H1 (cell line): ENCODE data around the gene NOXO1. TPM values are rescaled to one million over a fixed set of nuclear protein-coding genes. Genes with fewer than 3 reads are reported as not detected.

ENCODE experiments used
- CTCF ChIA-PET: fragments of 300-600 bp; sonication (Branson Sonifier 250); formaldehyde crosslinking; loops from one replicate; lab custom pipeline; 2021; ENCODE audit not compliant: partially characterized antibody; lab: Charles Lee
- POLR2A ChIA-PET: fragments of 300-600 bp; sonication (Branson Sonifier 250); formaldehyde crosslinking; loops from one replicate; lab custom pipeline; 2021; ENCODE audit warnings: inconsistent platforms; ENCODE audit not compliant: partially characterized antibody; lab: Charles Lee
- DNase-seq, 2 experiments: peaks; one replicate each; pipeline versions ENCODE4 v3.0.0 to v3.0.0-alpha.2; 2010 to 2022; ENCODE audit warnings: low spot score in 2 of 2, low read depth in 1 of 2, mixed read lengths in 1 of 2
- FAIRE-seq: peaks from 2 replicates; lab custom pipeline; 2011; peaks lifted over from hg19 to GRCh38; lab: Jason Lieb, UNC
- H2AFZ ChIP-seq: 2 replicates; pipeline ENCODE4 v1.8.1; 2012; ENCODE audit warnings: low read length, inconsistent platforms
- H2AK5ac ChIP-seq: 2 replicates; pipeline ENCODE4 v1.6.1; 2013; ENCODE audit warnings: low read depth, low read length
- H2BK120ac ChIP-seq: replicated peaks from 2 replicates; pipeline ENCODE3; 2013; ENCODE audit warnings: low read depth, low read length, inconsistent platforms
- H2BK12ac ChIP-seq: 2 replicates; pipeline ENCODE4 v1.6.1; 2013; ENCODE audit warnings: low read depth, low read length
- H2BK15ac ChIP-seq: 2 replicates; pipeline ENCODE4 v1.6.1; 2013; ENCODE audit warnings: low read length
- H2BK20ac ChIP-seq: 2 replicates; pipeline ENCODE4 v1.6.1; 2013; ENCODE audit warnings: low read length
- H2BK5ac ChIP-seq: 2 replicates; pipeline ENCODE4 v1.6.1; 2013; ENCODE audit warnings: low read depth, low read length
- H3K14ac ChIP-seq: 2 replicates; pipeline ENCODE4 v1.6.1; 2013; ENCODE audit warnings: inconsistent platforms; ENCODE audit not compliant: insufficient read length
- H3K18ac ChIP-seq: 2 replicates; pipeline ENCODE4 v1.6.1; 2013; ENCODE audit warnings: low read length; ENCODE audit errors: extremely low read depth
- H3K23ac ChIP-seq: 2 replicates; pipeline ENCODE4 v1.6.1; 2013; ENCODE audit warnings: inconsistent platforms; ENCODE audit not compliant: insufficient read length
- H3K23me2 ChIP-seq: 2 replicates; pipeline ENCODE4 v1.6.1; 2013; ENCODE audit warnings: low read depth, low read length
- H3K27ac ChIP-seq: 2 replicates; pipeline ENCODE4 v1.6.1; 2011; ENCODE audit warnings: low read depth, low read length, inconsistent platforms
- H3K27me3 ChIP-seq, 4 experiments: replicated peaks in 1 of 4; 1 replicate in 1 of 4; 2 replicates in 3 of 4; pipeline versions ENCODE4 v1.6.1 to v1.8.1; 2011 to 2013; ENCODE audit warnings: low read length in 3 of 4, mild to moderate bottlenecking in 3 of 4, inconsistent platforms in 2 of 4, mixed read lengths in 2 of 4, moderate library complexity in 1 of 4; ENCODE audit not compliant: control insufficient read depth in 3 of 4, insufficient read depth in 3 of 4; ENCODE audit errors: extremely low read depth in 1 of 4
- H3K36me3 ChIP-seq, 4 experiments: 2 replicates each; pipeline versions ENCODE4 v1.6.1 to v1.8.1; 2011 to 2013; ENCODE audit warnings: mild to moderate bottlenecking in 4 of 4, low read length in 3 of 4, moderate library complexity in 2 of 4, control low read depth in 1 of 4, inconsistent platforms in 1 of 4; ENCODE audit not compliant: insufficient read depth in 4 of 4, control insufficient read depth in 2 of 4
- H3K4ac ChIP-seq: replicated peaks from 2 replicates; pipeline ENCODE3; 2013; ENCODE audit warnings: low read length, low read depth, mixed read lengths, inconsistent platforms; ENCODE audit not compliant: insufficient read length
- H3K4me1 ChIP-seq, 4 experiments: replicated peaks in 1 of 4; 1 replicate in 1 of 4; 2 replicates in 3 of 4; pipeline versions ENCODE4 v1.6.1 to v1.8.1; 2011 to 2013; ENCODE audit warnings: low read length in 3 of 4, inconsistent platforms in 2 of 4, mixed read lengths in 1 of 4; ENCODE audit not compliant: insufficient read depth in 4 of 4, control insufficient read depth in 3 of 4
- H3K4me2 ChIP-seq, 2 experiments: 2 replicates each; pipeline versions ENCODE4 v1.6.1 to v1.8.1; 2011 to 2013; ENCODE audit warnings: low read depth in 2 of 2, low read length in 2 of 2, control low read depth in 1 of 2, inconsistent platforms in 1 of 2, mild to moderate bottlenecking in 1 of 2; ENCODE audit not compliant: insufficient read depth in 1 of 2
- H3K4me3 ChIP-seq, 4 experiments: fragments of 200-600, 300-600 bp in 1 of 4; sonication (generic), shearing (Covaris generic), sonication (Bioruptor Twin) in 1 of 4; 2 replicates each; pipeline versions ENCODE4 v1.5.1 to v1.8.1; 2011 to 2016; ENCODE audit warnings: low read length in 4 of 4, low read depth in 3 of 4, control low read depth in 2 of 4, inconsistent platforms in 2 of 4, mild to moderate bottlenecking in 2 of 4, mixed read lengths in 1 of 4, moderate library complexity in 1 of 4; ENCODE audit not compliant: insufficient read depth in 2 of 4; ENCODE audit errors: extremely low read depth in 1 of 4
- H3K56ac ChIP-seq: replicated peaks from 2 replicates; pipeline ENCODE3; 2013; ENCODE audit warnings: low read depth, mild to moderate bottlenecking, mixed read lengths, low read length, inconsistent platforms; ENCODE audit not compliant: insufficient read length
- H3K79me1 ChIP-seq: 2 replicates; pipeline ENCODE4 v1.6.1; 2013; ENCODE audit warnings: low read depth, low read length, control low read depth
- H3K79me2 ChIP-seq, 2 experiments: 2 replicates each; pipeline versions ENCODE4 v1.6.1 to v1.8.1; 2012 to 2013; ENCODE audit warnings: low read length in 2 of 2, mild to moderate bottlenecking in 2 of 2, inconsistent platforms in 1 of 2; ENCODE audit not compliant: insufficient read depth in 2 of 2, control insufficient read depth in 1 of 2
- H3K9ac ChIP-seq, 4 experiments: replicated peaks in 1 of 4; 1 replicate in 1 of 4; 2 replicates in 3 of 4; pipeline versions ENCODE4 v1.6.1 to v1.8.1; 2011 to 2013; ENCODE audit warnings: low read depth in 3 of 4, low read length in 3 of 4, control low read depth in 2 of 4, mild to moderate bottlenecking in 2 of 4, moderate library complexity in 2 of 4, inconsistent platforms in 1 of 4; ENCODE audit errors: extremely low read depth in 1 of 4
- H3K9me3 ChIP-seq, 2 experiments: 2 replicates each; pipeline versions ENCODE4 v1.6.1 to v1.8.1; 2012 to 2013; ENCODE audit warnings: mild to moderate bottlenecking in 2 of 2, moderate library complexity in 2 of 2, control low read depth in 1 of 2, inconsistent platforms in 1 of 2, low read depth in 1 of 2, low read length in 1 of 2, mixed read lengths in 1 of 2; ENCODE audit not compliant: insufficient read depth in 2 of 2
- H4K20me1 ChIP-seq, 2 experiments: replicated peaks in 1 of 2; 2 replicates each; pipeline versions ENCODE3 to v1.8.1; 2011 to 2013; ENCODE audit warnings: inconsistent platforms in 2 of 2, low read length in 2 of 2, mild to moderate bottlenecking in 1 of 2; ENCODE audit not compliant: insufficient read depth in 2 of 2, control insufficient read depth in 1 of 2
- H4K5ac ChIP-seq: 2 replicates; pipeline ENCODE4 v1.6.1; 2013; ENCODE audit warnings: low read length, low read depth, mixed read lengths, inconsistent platforms; ENCODE audit not compliant: insufficient read length
- H4K8ac ChIP-seq: 2 replicates; pipeline ENCODE4 v1.8.0; 2013; ENCODE audit warnings: mild to moderate bottlenecking, moderate library complexity, low read length, inconsistent platforms; ENCODE audit not compliant: insufficient read depth; ENCODE audit errors: extremely low read depth
- H4K91ac ChIP-seq: replicated peaks from 2 replicates; pipeline ENCODE3; 2013; ENCODE audit warnings: low read length, mixed read lengths, inconsistent platforms; ENCODE audit not compliant: insufficient read length
- EGR1 ChIP-seq: IDR thresholded peaks from 2 replicates; pipeline ENCODE4 v1.6.1; 2011; ENCODE audit warnings: low read depth, low read length, borderline replicate concordance
- GTF2F1 ChIP-seq: IDR thresholded peaks from 2 replicates; pipeline ENCODE4 v1.6.1; 2012; ENCODE audit warnings: low read depth, low read length, improper control_type of control experiment, borderline replicate concordance
- SAP30 ChIP-seq: fragments of 300-600 bp; sonication (generic); IDR thresholded peaks from 2 replicates; pipeline ENCODE4 v1.7.1; 2012; ENCODE audit warnings: low read length, moderate library complexity, mild to moderate bottlenecking, inconsistent platforms; ENCODE audit not compliant: insufficient read depth, insufficient replicate concordance
- WGBS, 2 experiments: shearing (Covaris generic) in 1 of 2; methylation state at CpG; one replicate each; pipeline versions ENCODE4 v1.1.6 to v1.1.7; 2013 to 2015; ENCODE audit warnings: low lambda C conversion rate in 2 of 2, mixed read lengths in 2 of 2, inconsistent platforms in 1 of 2, low coverage in 1 of 2, missing lambda C conversion rate in 1 of 2; ENCODE audit not compliant: insufficient replicate concordance in 2 of 2, insufficient coverage in 1 of 2, insufficient read length in 1 of 2; ENCODE audit errors: extremely low coverage in 1 of 2, missing lambda C conversion rate in 1 of 2; 5-methylcytosine and 5-hydroxymethylcytosine counted together
- polyA plus RNA-seq, 7 experiments: library from polyadenylated mRNA; depleted of rRNA in 3 of 7; stranded (reverse) in 5 of 7; unstranded in 2 of 7; fragments of >200 nt in 5 of 7; fragments of 200-250 nt in 2 of 7; gene quantifications; 1 replicate in 5 of 7; 2 replicates in 1 of 7; 4 replicates in 1 of 7; pipeline versions ENCODE4 v1.2.1 to v1.2.3, GENCODE V29; 2011 to 2013; ENCODE audit warnings: missing spikeins in 2 of 7, mixed read lengths in 2 of 7
- total RNA-seq: library from RNA; stranded (reverse); fragmentation: NEBNext Ultra II Directional; extraction: Animal tissue kit (Norgen Biotek cat#: 25700); gene quantifications from 2 replicates; pipeline ENCODE4 v1.2.1, GENCODE V29; 2021

The NOXO1 gene
- total and polyA plus RNA-seq, 2 of the 8 experiments (the other 6 are each of a cell fraction or from before 2014, with no cell fraction given), result 1.3 to 2.5 TPM

GRCh38 chr16:1929578-1930337, 51.5 kb downstream of the NOXO1 start:
- no peaks in the 10 kb centered on the region for H3K79me2 ChIP-seq
- no peak overlapping the region for H2AK5ac ChIP-seq
- no peak overlapping the region for H2BK20ac ChIP-seq
- H4K5ac ChIP-seq, result no peak overlapping the region
- WGBS, 2 experiments, result 27% methylated on average over 33 of the region's 70 CpGs; no CpG with 5 or more reads in 1 of the 2 experiments
- no peak for FAIRE-seq
- H2BK5ac ChIP-seq, result no peak overlapping the region
- ChIA-PET CTCF (interaction anchor here (0.7 to 8.0 kb wide), 21 partner anchors 10 to 116 kb away, joined by 3 to 75 read pairs (median 5); partner anchors contain the start of genes MSRB1, RNF151, RPS2 and TBL3), POLR2A (interaction anchor here (4.1 kb wide), 1 partner anchor 34 kb away, joined by 27 read pairs; the partner anchor contains the start of gene RPS2)
- H2AFZ ChIP-seq, result no peak overlapping the region
- no peak overlapping the region for H3K56ac ChIP-seq
- H3K36me3 ChIP-seq, result no peaks in the 10 kb centered on the region
- no peaks in the 10 kb centered on the region for H3K9me3 ChIP-seq
- peak overlapping the region; percentile 77 for H4K8ac ChIP-seq
- H2BK120ac ChIP-seq, result no peak overlapping the region
- no peak overlapping the region; the same call in 1 of the 2 replicates for H3K18ac ChIP-seq
- H3K14ac ChIP-seq, result no peak overlapping the region
- H2BK12ac ChIP-seq, result peak overlapping the region; percentile 27; the same call in 1 of the 2 replicates
- H3K4me1 ChIP-seq, result peaks cover 0 to 10% (median 4%) of the 10 kb centered on the region in 4 experiments; a peak in 5 of 7 replicates
- no peaks in the 10 kb centered on the region for H3K23me2 ChIP-seq
- peak overlapping the region; percentile 52 to 66; a peak in 3 of 4 replicates for H3K4me2 ChIP-seq
- H3K79me1 ChIP-seq, result no peaks in the 10 kb centered on the region
- H3K23ac ChIP-seq, result no peak overlapping the region
- H2BK15ac ChIP-seq, result 0 out of 2 replicates have a peak overlapping the region, but pooled peaks have one; percentile 12
- no peak overlapping the region for H3K9ac ChIP-seq
- H3K4ac ChIP-seq, result no peak overlapping the region
- peak overlapping the region; percentile 21 to 55 (median 36); a peak in 7 of 8 replicates for H3K4me3 ChIP-seq
- no peaks in the 10 kb centered on the region for H4K20me1 ChIP-seq
- H3K27me3 ChIP-seq, result peaks cover 0 to 17% (median 9%) of the 10 kb centered on the region in 4 experiments; a peak in 5 of 7 replicates
- peak; percentile 57 to 99 for DNase-seq
- no peak overlapping the region for H4K91ac ChIP-seq
- H3K27ac ChIP-seq, result no peak overlapping the region
- peak; percentile 55; the same call in 1 of the 2 replicates for TF ChIP-seq EGR1
- TF ChIP-seq GTF2F1, result peak; percentile 45
- no peak for TF ChIP-seq SAP30
